Caco-2 (cell line): ENCODE measurements around the gene SYNPO. TPM values are rescaled to one million over a fixed set of nuclear protein-coding genes. Genes with fewer than 3 reads are reported as not detected.

Experiments used
- BruUV-seq: library from RNA; stranded (reverse); fragments of 400-500 nt; replicated peaks from 2 replicates; lab custom pipeline; 2021; lab: Mats Ljungman, UMichigan
- CTCF ChIA-PET: fragments of 300-600 bp; sonication (Branson Sonifier 250); formaldehyde crosslinking; loops from one replicate; lab custom pipeline; 2022; ENCODE audit warnings: antibody characterized with exemption; lab: Charles Lee
- POLR2A ChIA-PET: fragments of 300-600 bp; sonication (Branson Sonifier 250); formaldehyde crosslinking; loops from one replicate; lab custom pipeline; 2022; ENCODE audit warnings: antibody characterized with exemption; lab: Charles Lee
- DNase-seq, 2 experiments: peaks; one replicate each; pipeline versions ENCODE4 v3.0.0 to v3.0.0-alpha.2; 2020 to 2022
- H3K27me3 ChIP-seq: replicated peaks from 2 replicates; pipeline ENCODE4 v1.6.0; 2011; ENCODE audit warnings: low read length; ENCODE audit not compliant: control insufficient read depth, insufficient read depth
- H3K36me3 ChIP-seq: 2 replicates; pipeline ENCODE4 v1.5.1; 2011; ENCODE audit warnings: low read length; ENCODE audit not compliant: control insufficient read depth, insufficient read depth
- H3K4me1 ChIP-seq: fragments of 250-450 bp; sonication (Bioruptor Pico); 2 replicates; pipeline ENCODE4 v1.5.1; 2020; ENCODE audit warnings: mild to moderate bottlenecking
- H3K4me3 ChIP-seq: 2 replicates; pipeline ENCODE4 v1.5.1; 2011; ENCODE audit warnings: low read depth, mild to moderate bottlenecking, control low read depth, low read length
- H3K9me3 ChIP-seq: fragments of 250-450 bp; sonication (Bioruptor Pico); 2 replicates; pipeline ENCODE4 v1.5.1; 2020; ENCODE audit warnings: mild to moderate bottlenecking, moderate library complexity
- H3K27ac Mint-ChIP-seq: one replicate; pipeline ENCODE4 v1.8.0; 2022; ENCODE audit warnings: mixed read lengths; ENCODE audit not compliant: unreplicated experiment
- H3K27me3 Mint-ChIP-seq: one replicate; pipeline ENCODE4 v1.8.0; 2022; ENCODE audit warnings: mixed read lengths; ENCODE audit not compliant: insufficient read depth, unreplicated experiment
- H3K36me3 Mint-ChIP-seq: one replicate; pipeline ENCODE4 v1.8.0; 2022; ENCODE audit warnings: mild to moderate bottlenecking, mixed read lengths; ENCODE audit not compliant: insufficient read depth, unreplicated experiment
- H3K4me1 Mint-ChIP-seq: one replicate; pipeline ENCODE4 v1.8.0; 2022; ENCODE audit warnings: low read depth, mixed read lengths; ENCODE audit not compliant: unreplicated experiment
- H3K4me3 Mint-ChIP-seq: one replicate; pipeline ENCODE4 v1.8.0; 2022; ENCODE audit warnings: mild to moderate bottlenecking, moderate library complexity, mixed read lengths; ENCODE audit not compliant: unreplicated experiment
- H3K9me3 Mint-ChIP-seq: one replicate; pipeline ENCODE4 v1.8.0; 2022; ENCODE audit warnings: mixed read lengths; ENCODE audit not compliant: unreplicated experiment
- intact Hi-C: fragments of 100-400 bp; cut with micrococcal nuclease; formaldehyde crosslinking; loops from one replicate; pipeline ENCODE4 v1.10.0; 2022; ENCODE audit not compliant: unreplicated experiment
- total RNA-seq: library from RNA; stranded (reverse); gene quantifications from 2 replicates; pipeline ENCODE4 v1.2.3, GENCODE V29; 2022
- TF ChIP-seq, protein P1 (sequence below), 2 experiments: fragments of 200-600 bp in 1 of 2; IDR thresholded peaks; 1 replicate in 1 of 2; 2 replicates in 1 of 2; pipeline versions ENCODE4 v1.5.1 to v1.8.0; 2011 to 2022; ENCODE audit warnings: antibody characterized with exemption in 1 of 2, control low read depth in 1 of 2, inconsistent platforms in 1 of 2, low read depth in 1 of 2, low read length in 1 of 2, mild to moderate bottlenecking in 1 of 2, moderate library complexity in 1 of 2; ENCODE audit not compliant: insufficient read depth in 1 of 2, severe bottlenecking in 1 of 2, unreplicated experiment in 1 of 2

The SYNPO gene
- total RNA-seq, 1 experiment from 2014 or later: 25.1 TPM

DNA sequence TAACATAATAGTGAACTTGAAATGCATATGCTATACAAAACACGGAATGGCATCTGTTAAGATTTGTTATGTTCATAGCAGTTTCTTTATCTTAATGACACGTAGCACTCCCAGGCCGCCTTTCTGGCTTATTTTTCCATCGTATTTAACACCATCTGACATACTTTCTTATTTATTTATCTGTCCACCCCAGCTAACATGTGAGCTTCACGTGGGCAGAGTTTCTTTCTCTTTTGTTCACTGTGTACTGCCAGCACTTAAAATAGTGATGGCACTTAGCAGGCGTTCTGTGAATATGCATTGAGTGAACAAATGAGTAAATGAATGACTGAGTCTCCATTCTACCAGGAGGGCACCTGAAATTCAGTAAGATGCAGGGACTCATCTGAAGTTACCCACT is 29.4 kb upstream of the SYNPO start:
- no peaks in the 10 kb centered on the region for H3K27me3 ChIP-seq
- CTCF ChIA-PET: no interaction called here
- Mint-ChIP-seq H3K27me3 (no peaks in the 10 kb centered on the region), H3K27ac (no peak overlapping the region), H3K36me3 (no peaks in the 10 kb centered on the region), H3K4me3 (no peak overlapping the region), H3K9me3 (no peaks in the 10 kb centered on the region), H3K4me1 (peaks cover 4% of the 10 kb centered on the region)
- H3K4me3 ChIP-seq: no peak overlapping the region
- H3K36me3 ChIP-seq: no peaks in the 10 kb centered on the region
- POLR2A ChIA-PET: no interaction called here
- peaks cover 23% of the 10 kb centered on the region for H3K4me1 ChIP-seq
- no peaks in the 10 kb centered on the region for H3K9me3 ChIP-seq
- TF ChIP-seq, protein P1, sequence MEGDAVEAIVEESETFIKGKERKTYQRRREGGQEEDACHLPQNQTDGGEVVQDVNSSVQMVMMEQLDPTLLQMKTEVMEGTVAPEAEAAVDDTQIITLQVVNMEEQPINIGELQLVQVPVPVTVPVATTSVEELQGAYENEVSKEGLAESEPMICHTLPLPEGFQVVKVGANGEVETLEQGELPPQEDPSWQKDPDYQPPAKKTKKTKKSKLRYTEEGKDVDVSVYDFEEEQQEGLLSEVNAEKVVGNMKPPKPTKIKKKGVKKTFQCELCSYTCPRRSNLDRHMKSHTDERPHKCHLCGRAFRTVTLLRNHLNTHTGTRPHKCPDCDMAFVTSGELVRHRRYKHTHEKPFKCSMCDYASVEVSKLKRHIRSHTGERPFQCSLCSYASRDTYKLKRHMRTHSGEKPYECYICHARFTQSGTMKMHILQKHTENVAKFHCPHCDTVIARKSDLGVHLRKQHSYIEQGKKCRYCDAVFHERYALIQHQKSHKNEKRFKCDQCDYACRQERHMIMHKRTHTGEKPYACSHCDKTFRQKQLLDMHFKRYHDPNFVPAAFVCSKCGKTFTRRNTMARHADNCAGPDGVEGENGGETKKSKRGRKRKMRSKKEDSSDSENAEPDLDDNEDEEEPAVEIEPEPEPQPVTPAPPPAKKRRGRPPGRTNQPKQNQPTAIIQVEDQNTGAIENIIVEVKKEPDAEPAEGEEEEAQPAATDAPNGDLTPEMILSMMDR (IDR thresholded peaks at IDR 0.05; ENCODE audit: insufficient read depth in 1 of 2, low read depth in 1 of 2, low read length in 1 of 2, severe bottlenecking in 1 of 2, unreplicated experiment in 1 of 2): no peak
- intact Hi-C loops: no loop called here
- DNase-seq: no peak
- no TSS peak for BruUV-seq

DNA sequence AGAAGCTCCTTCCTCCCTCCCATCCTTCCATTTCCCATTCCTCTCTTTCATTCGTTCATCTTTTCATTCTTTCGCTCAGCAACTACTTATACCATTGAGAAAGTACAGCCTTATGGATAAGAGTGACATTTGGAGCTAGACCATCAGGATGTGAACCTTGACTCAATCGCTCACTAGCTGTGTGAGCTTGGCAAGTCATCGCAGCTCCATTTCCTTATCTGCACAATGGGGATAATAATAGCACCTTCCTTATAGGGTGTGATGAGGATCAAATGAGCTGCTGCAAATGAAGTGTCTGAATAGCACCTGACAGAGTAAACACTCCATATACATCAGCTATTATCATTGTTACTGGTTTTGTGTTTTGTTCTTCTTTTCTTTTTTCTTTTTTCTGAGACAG is 28.1 kb upstream of the SYNPO start:
- intact Hi-C loops: no loop called here
- Histone ChIP-seq H3K27me3 (no peaks in the 10 kb centered on the region), H3K9me3 (no peaks in the 10 kb centered on the region), H3K36me3 (no peaks in the 10 kb centered on the region), H3K4me1 (peaks cover 22% of the 10 kb centered on the region), H3K4me3 (no peak overlapping the region)
- no peak overlapping the region for H3K27ac Mint-ChIP-seq
- H3K4me1 Mint-ChIP-seq: peaks cover 11% of the 10 kb centered on the region
- TF ChIP-seq, protein P1 (IDR thresholded peaks at IDR 0.05; ENCODE audit: insufficient read depth in 1 of 2, low read depth in 1 of 2, low read length in 1 of 2, severe bottlenecking in 1 of 2, unreplicated experiment in 1 of 2): no peak
- ChIA-PET CTCF (interaction anchor here (0.6 kb wide), 1 partner anchor 35 kb away, joined by 3 read pairs; no protein-coding TSS in a partner anchor), POLR2A (no interaction called here)
- DNase-seq: no peak
- H3K4me3 Mint-ChIP-seq: no peak overlapping the region
- no TSS peak for BruUV-seq
- no peaks in the 10 kb centered on the region for H3K27me3 Mint-ChIP-seq
- H3K9me3 Mint-ChIP-seq: no peaks in the 10 kb centered on the region
- no peaks in the 10 kb centered on the region for H3K36me3 Mint-ChIP-seq

DNA sequence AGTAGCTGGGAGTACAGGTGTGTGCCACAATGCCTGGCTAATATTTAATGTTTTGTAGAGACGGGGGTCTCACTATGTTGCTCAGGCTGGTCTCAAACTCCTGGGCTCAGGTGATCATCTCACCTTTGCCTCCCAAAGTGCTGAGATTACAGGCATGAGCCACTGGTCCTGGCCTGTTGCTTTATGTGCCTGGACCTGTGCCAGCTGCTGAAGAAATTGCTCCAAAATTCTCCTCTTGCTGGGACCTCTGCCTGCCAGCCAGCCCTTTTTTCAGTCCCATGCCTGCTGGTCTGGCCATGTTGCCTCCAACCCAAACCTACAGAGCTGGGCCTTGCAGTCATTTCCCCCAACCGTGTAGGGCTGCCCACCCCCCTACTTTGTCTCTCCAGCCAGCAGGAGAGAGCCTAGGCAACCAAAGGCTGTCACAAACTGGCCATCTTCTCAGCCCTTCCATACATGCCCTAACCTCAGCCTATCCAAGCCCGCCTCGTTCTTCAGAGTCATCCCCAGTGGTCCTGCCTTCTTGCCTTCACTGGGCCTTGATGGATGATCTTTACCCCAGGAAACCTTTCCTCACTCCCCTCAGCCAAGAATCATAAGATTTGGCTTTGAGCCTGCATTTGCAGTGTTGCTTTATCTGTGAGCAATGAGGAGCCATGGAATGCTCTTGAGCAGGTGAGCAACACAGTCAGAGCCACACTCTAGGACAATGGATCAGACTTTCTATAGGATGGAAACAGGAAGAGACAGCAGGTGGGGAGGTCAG is 27.4 kb upstream of the SYNPO start:
- H3K27me3 Mint-ChIP-seq: no peaks in the 10 kb centered on the region
- H3K36me3 ChIP-seq: no peaks in the 10 kb centered on the region
- TF ChIP-seq, protein P1 (IDR thresholded peaks at IDR 0.05; ENCODE audit: insufficient read depth in 1 of 2, low read depth in 1 of 2, low read length in 1 of 2, severe bottlenecking in 1 of 2, unreplicated experiment in 1 of 2): no peak
- ChIA-PET POLR2A (no interaction called here), CTCF (interaction anchor here (0.6 kb wide), 1 partner anchor 36 kb away, joined by 3 read pairs; no protein-coding TSS in a partner anchor)
- H3K4me3 Mint-ChIP-seq: no peak overlapping the region
- peaks cover 22% of the 10 kb centered on the region for H3K4me1 ChIP-seq
- H3K4me3 ChIP-seq: no peak overlapping the region
- H3K9me3 ChIP-seq: no peaks in the 10 kb centered on the region
- H3K27me3 ChIP-seq: no peaks in the 10 kb centered on the region
- peaks cover 11% of the 10 kb centered on the region for H3K4me1 Mint-ChIP-seq
- no peaks in the 10 kb centered on the region for H3K36me3 Mint-ChIP-seq
- no peak for DNase-seq
- intact Hi-C loops: no loop called here
- no TSS peak for BruUV-seq
- no peaks in the 10 kb centered on the region for H3K9me3 Mint-ChIP-seq
- no peak overlapping the region for H3K27ac Mint-ChIP-seq
